Epithelial cell of esophagus (primary cell): Measurements from ENCODE around the gene AIG1.
"Not testable (repeated sequence)": the region's sequence is repeated elsewhere in the genome, so short reads cannot be mapped to it uniquely, and the experiment has no call there.

Experiments
- DNase-seq: peaks from one replicate; pipeline ENCODE4 v3.0.0; 2010; ENCODE audit warnings: low read depth
- H3K4me3 ChIP-seq: 2 replicates; pipeline ENCODE4 v1.5.1; 2011; ENCODE audit warnings: mild to moderate bottlenecking, low read length, control low read depth
- TF ChIP-seq, protein P1 (sequence below): IDR thresholded peaks from 2 replicates; pipeline ENCODE4 v1.5.1; 2011; ENCODE audit warnings: low read depth, mild to moderate bottlenecking, low read length, control low read depth, inconsistent platforms; ENCODE audit not compliant: insufficient read depth; ENCODE audit errors: missing control alignments

The AIG1 gene

DNA sequence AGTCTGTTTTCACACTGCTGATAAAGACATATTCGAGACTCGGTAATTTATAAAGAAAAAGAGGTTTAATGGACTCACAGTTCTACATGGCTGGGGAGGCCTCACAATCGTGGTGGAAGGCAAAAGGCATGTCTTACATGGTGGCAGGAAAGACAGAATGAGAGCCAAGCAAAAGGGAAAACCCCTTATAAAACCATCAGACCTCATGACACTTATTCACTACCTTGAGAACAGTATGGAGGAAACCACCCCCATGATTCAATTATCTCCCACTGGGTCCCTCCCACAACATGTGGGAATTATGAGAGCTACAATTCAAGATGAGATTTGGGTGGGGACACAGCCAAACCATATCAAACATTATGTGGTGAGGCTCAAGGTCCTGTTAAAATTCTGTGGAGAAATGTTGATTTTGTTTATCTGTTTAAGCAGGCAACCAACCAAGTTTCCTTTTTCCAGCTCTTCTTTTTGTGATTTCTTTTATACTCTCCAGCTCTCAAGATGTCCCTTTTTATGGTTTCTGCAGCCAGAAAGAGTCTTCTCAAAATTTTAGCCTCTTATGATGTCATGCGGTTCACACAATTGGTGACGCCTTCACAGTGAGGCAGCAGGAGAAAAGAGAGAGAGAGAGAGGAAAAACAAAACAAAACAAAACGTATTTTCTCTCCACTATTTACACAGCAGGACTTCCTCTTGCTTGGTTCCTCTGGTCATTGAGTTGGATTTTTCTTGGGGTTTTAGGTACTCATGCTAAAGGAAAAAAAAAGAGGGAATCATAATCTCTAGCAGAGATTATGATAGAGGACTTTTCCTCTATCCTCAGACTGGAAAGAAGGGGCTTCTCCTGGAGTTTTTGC, 18.0 kb downstream of the AIG1 start:
- H3K4me3 ChIP-seq: no peak overlapping the region
- TF ChIP-seq, protein P1, sequence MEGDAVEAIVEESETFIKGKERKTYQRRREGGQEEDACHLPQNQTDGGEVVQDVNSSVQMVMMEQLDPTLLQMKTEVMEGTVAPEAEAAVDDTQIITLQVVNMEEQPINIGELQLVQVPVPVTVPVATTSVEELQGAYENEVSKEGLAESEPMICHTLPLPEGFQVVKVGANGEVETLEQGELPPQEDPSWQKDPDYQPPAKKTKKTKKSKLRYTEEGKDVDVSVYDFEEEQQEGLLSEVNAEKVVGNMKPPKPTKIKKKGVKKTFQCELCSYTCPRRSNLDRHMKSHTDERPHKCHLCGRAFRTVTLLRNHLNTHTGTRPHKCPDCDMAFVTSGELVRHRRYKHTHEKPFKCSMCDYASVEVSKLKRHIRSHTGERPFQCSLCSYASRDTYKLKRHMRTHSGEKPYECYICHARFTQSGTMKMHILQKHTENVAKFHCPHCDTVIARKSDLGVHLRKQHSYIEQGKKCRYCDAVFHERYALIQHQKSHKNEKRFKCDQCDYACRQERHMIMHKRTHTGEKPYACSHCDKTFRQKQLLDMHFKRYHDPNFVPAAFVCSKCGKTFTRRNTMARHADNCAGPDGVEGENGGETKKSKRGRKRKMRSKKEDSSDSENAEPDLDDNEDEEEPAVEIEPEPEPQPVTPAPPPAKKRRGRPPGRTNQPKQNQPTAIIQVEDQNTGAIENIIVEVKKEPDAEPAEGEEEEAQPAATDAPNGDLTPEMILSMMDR: no peak
- DNase-seq: no peak

DNA sequence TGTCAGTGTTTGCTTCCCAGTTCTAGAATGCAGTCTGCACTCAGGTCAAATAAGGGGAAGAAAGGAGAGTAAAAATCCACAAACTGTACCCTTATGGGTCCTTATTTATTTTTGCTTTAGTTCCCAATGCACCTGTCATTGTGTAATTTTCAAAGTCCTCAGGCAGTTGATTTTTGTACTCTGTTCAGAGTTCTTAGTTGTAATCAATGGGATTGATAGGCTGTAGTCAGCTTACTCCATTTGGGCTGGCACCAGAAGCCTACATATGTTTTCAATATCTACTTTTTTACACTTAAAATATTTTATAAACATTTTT, 18.6 kb downstream of the AIG1 start:
- DNase-seq: no peak
- TF ChIP-seq, protein P1: no peak
- H3K4me3 ChIP-seq: no peak overlapping the region

DNA sequence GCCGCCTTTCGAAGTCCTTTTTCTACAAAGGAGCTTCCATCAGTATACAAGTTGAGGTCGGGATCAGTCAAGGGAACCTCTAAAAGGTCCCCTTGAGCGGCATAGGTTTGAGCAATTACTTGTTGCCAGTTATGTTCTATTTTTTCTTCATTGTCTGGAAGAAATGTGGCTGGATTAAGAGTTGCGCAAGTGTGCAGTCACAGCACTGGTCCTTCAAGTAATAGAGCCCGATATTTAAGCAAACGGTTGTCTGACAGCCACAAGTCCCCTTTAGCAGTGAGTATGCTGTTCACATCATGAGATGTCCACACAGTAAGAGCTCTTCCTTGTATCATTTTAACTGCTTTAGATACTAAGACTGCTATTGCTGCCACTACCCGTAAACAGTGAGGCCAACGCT, 21.6 kb downstream of the AIG1 start:
- not testable (repeated sequence) for H3K4me3 ChIP-seq, DNase-seq

DNA sequence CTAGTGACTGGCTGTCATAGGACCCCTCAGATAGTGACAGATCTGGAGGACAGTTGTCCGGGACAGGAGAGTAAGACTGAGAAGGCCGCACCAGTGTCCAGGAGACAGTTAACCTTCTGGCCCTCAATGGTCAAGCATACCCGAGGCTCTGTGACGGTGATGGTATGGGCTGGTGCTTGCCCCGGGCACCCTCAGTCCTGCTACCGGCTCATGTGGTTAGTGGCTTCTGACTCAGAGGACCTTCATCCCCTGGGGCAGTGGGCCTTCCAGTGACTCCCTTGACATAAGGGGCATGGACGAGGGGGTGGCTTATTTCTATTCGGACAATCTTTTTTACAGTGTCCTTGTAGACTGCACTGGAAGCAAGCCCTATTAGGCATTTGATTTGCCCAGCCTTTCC, 23.3 kb downstream of the AIG1 start:
- not testable (repeated sequence) for DNase-seq

DNA sequence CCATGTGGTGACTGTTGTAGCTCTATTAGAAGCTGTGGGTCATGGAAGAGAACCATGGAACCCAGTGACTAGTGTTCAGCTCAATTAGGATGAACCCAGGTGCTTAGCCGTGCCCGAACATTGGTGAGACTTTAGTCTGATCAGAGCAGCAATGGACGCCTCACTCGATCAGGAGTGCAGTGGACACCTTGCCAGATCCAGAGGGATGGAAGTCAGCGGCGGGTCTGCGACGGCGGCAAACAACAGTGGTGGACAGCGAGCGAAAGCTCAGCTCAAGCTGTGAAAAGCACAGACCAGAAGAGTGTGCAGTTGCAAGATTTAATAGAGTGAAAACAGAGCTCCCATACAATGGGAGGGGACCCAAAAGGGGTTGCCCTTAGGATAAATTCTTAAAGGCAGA, 26.6 kb downstream of the AIG1 start:
- DNase-seq, H3K4me3 ChIP-seq: not testable (repeated sequence)

More for the DNA sequence above, 23.3 kb downstream of the AIG1 start:
- not testable (repeated sequence) for H3K4me3 ChIP-seq

GRCh38 chr6:143087856-143088255, 27.2 kb downstream of the AIG1 start:
- TF ChIP-seq, protein P1: no peak

DNA sequence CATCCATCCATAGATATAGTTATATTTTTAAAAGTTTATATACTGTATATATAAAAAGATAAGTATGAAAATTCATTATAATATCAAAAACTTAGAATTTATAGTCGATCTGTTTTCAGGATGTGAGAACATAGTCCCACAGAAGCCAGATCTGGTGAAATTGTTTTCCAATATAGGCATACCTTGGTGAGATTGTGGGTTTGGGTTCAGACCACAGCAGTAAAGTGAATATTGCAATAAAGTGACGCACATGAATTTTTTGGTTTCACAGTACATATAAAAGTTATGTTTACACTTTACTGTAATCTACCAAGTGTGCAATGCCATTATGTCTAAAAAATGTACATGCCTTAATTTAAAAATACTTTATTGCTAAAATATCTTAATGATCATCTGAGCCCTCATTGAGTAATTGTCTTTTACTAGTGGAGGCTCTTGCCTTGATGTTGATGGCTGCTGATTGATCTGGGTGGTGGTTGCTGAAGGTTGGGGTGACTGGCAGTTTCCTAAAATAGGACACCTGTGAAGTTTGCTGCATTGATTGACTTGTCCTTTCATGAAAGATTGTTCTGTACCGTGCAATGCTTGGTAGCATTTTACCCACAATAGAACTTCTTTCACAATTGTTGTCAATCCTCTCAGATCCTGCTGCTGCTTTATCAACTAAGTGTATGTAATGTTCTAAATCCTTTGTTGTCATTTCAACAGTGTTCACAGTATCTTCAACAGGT, 29.8 kb downstream of the AIG1 start:
- no peak overlapping the region for H3K4me3 ChIP-seq
- no peak for DNase-seq
- TF ChIP-seq, protein P1: no peak

More at GRCh38 chr6:143087856-143088255, 27.2 kb downstream of the AIG1 start:
- DNase-seq: no peak
- no peak overlapping the region for H3K4me3 ChIP-seq

DNA sequence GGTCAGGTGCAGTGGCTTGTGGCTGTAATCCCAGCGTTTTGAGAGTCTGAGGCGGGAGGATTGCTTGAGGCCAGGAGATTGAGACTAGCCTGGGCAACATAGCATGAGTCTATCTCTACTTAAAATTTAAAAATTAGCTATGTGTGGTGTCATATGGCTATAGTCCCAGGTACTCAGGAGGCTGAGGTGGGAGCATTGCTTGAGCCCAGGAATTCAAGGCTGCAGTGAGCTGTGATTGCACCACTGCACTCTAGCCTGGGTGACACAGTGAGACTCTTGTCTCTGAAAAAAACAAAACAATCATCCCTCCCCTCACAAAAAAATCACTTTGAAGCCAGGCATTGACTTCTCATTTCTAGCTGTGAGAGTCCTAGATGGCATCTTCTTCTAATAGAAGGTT, 32.1 kb downstream of the AIG1 start:
- DNase-seq: no peak
- no peak overlapping the region for H3K4me3 ChIP-seq
- TF ChIP-seq, protein P1: no peak
